Endothelial cell (in vitro differentiated cells): ENCODE measurements around the gene SLC8A1. TPM values are rescaled to one million over a fixed set of nuclear protein-coding genes. Genes with fewer than 3 reads are reported as not detected.
"Not testable (repeated sequence)": the region's sequence is repeated elsewhere in the genome, so short reads cannot be mapped to it uniquely, and the experiment has no call there.

Source experiments
- DNase-seq: peaks from one replicate; pipeline ENCODE4 v3.0.0; 2021; ENCODE audit warnings: low spot score
- H3K27ac Mint-ChIP-seq: one replicate; pipeline ENCODE4 v1.8.0; 2021; ENCODE audit warnings: mixed read lengths, inconsistent platforms; ENCODE audit not compliant: unreplicated experiment
- H3K27me3 Mint-ChIP-seq: one replicate; pipeline ENCODE4 v1.8.0; 2021; ENCODE audit warnings: mild to moderate bottlenecking, moderate library complexity, mixed read lengths, inconsistent platforms; ENCODE audit not compliant: unreplicated experiment
- H3K36me3 Mint-ChIP-seq: one replicate; pipeline ENCODE4 v1.8.0; 2021; ENCODE audit warnings: mild to moderate bottlenecking, low read depth, mixed read lengths, inconsistent platforms; ENCODE audit not compliant: unreplicated experiment
- H3K4me1 Mint-ChIP-seq: one replicate; pipeline ENCODE4 v1.8.0; 2021; ENCODE audit warnings: mild to moderate bottlenecking, mixed read lengths, inconsistent platforms; ENCODE audit not compliant: unreplicated experiment
- H3K4me3 Mint-ChIP-seq: one replicate; pipeline ENCODE4 v1.8.0; 2021; ENCODE audit warnings: mild to moderate bottlenecking, mixed read lengths, inconsistent platforms; ENCODE audit not compliant: unreplicated experiment
- H3K9me3 Mint-ChIP-seq: one replicate; pipeline ENCODE4 v1.8.0; 2021; ENCODE audit warnings: mixed read lengths, inconsistent platforms; ENCODE audit not compliant: unreplicated experiment
- CTCF ChIP-seq: fragments of 200-600 bp; sonication (generic); IDR thresholded peaks from one replicate; pipeline ENCODE4 v1.5.0; 2021; ENCODE audit warnings: antibody characterized with exemption; ENCODE audit not compliant: unreplicated experiment
- total RNA-seq: library from RNA; stranded (reverse); fragmentation: NEBNext Ultra II Directional; extraction: Animal tissue kit (Norgen Biotek cat#: 25700); gene quantifications from one replicate; pipeline ENCODE4 v1.2.1, GENCODE V29; 2021; ENCODE audit not compliant: unreplicated experiment

Gene SLC8A1
- total RNA-seq, 1 donor from 2014 or later = 0.80 TPM

GRCh38 chr2:40087434-40087833 lies 364.5 kb downstream of the SLC8A1 start:
- H3K27ac Mint-ChIP-seq = no peak overlapping the region
- no peak for TF ChIP-seq CTCF
- no peak for DNase-seq
- no peaks in the 10 kb centered on the region for H3K36me3 Mint-ChIP-seq
- no peaks in the 10 kb centered on the region for H3K9me3 Mint-ChIP-seq
- no peaks in the 10 kb centered on the region for H3K4me1 Mint-ChIP-seq
- peaks cover 3% of the 10 kb centered on the region for H3K27me3 Mint-ChIP-seq
- H3K4me3 Mint-ChIP-seq = no peak overlapping the region

- Mint-ChIP-seq H3K27ac (no peak overlapping the region), H3K4me1 (no peaks in the 10 kb centered on the region)
- TF ChIP-seq CTCF = no peak
Observed at GRCh38 chr2:40085786-40086185, 366.1 kb downstream of the SLC8A1 start.

GRCh38 chr2:40073336-40073735 lies 378.6 kb downstream of the SLC8A1 start:
- DNase-seq, H3K27me3 Mint-ChIP-seq, H3K36me3 Mint-ChIP-seq, H3K9me3 Mint-ChIP-seq, H3K4me3 Mint-ChIP-seq, H3K4me1 Mint-ChIP-seq, H3K27ac Mint-ChIP-seq: not testable (repeated sequence)

More at GRCh38 chr2:40085786-40086185, 366.1 kb downstream of the SLC8A1 start:
- no peak for DNase-seq
- Mint-ChIP-seq H3K4me3 (no peak overlapping the region), H3K27me3 (peaks cover 3% of the 10 kb centered on the region), H3K9me3 (no peaks in the 10 kb centered on the region), H3K36me3 (no peaks in the 10 kb centered on the region)

- Mint-ChIP-seq H3K9me3 (no peaks in the 10 kb centered on the region), H3K27me3 (no peaks in the 10 kb centered on the region), H3K4me1 (no peaks in the 10 kb centered on the region), H3K36me3 (no peaks in the 10 kb centered on the region), H3K27ac (no peak overlapping the region), H3K4me3 (no peak overlapping the region)
- DNase-seq = no peak
- no peak for TF ChIP-seq CTCF
Observed at GRCh38 chr2:40072442-40073232, 379.3 kb downstream of the SLC8A1 start.

GRCh38 chr2:40062381-40062780 lies 389.5 kb downstream of the SLC8A1 start:
- H3K36me3 Mint-ChIP-seq = no peaks in the 10 kb centered on the region
- no peaks in the 10 kb centered on the region for H3K9me3 Mint-ChIP-seq
- no peaks in the 10 kb centered on the region for H3K4me1 Mint-ChIP-seq
- no peak overlapping the region for H3K4me3 Mint-ChIP-seq
- H3K27ac Mint-ChIP-seq = no peak overlapping the region
- H3K27me3 Mint-ChIP-seq = peaks cover 5% of the 10 kb centered on the region
- no peak for DNase-seq
- no peak for TF ChIP-seq CTCF
